GM12892 (cell line): ENCODE measurements around the gene MYEOV.

ENCODE experiments used
- POLR2A ChIP-seq: IDR thresholded peaks from 2 replicates; pipeline ENCODE4 v1.6.1; 2011; ENCODE audit warnings: low read depth, low read length, control low read depth
- POLR2AphosphoS5 ChIP-seq: IDR thresholded peaks from 2 replicates; pipeline ENCODE4 v1.6.1; 2011; ENCODE audit warnings: low read depth, low read length, control low read depth

GRCh38 chr11:69245041-69245440 lies 48.9 kb upstream of the MYEOV start:
- TF ChIP-seq POLR2A: no peak
- TF ChIP-seq POLR2AphosphoS5: no peak
